Islet of Langerhans (tissue), 1 donor: Measurements from ENCODE around the gene PPP2R2C.

Source experiments
- FAIRE-seq: peaks from one replicate; lab custom pipeline; 2011; peaks lifted over from hg19 to GRCh38; lab: Jason Lieb, UNC

The PPP2R2C gene

GRCh38 chr4:6378493-6379445 lies 93.6 kb downstream of the PPP2R2C start:
- FAIRE-seq: no peak

GRCh38 chr4:6377626-6378492 lies 94.6 kb downstream of the PPP2R2C start:
- no peak for FAIRE-seq

- no peak for FAIRE-seq
Observed at GRCh38 chr4:6375620-6376295, 96.7 kb downstream of the PPP2R2C start.

- no peak for FAIRE-seq
Observed at GRCh38 chr4:6374575-6374974, 97.8 kb downstream of the PPP2R2C start.

- no peak for FAIRE-seq
Observed at GRCh38 chr4:6373541-6374410, 98.6 kb downstream of the PPP2R2C start.

- no peak for FAIRE-seq
Observed at GRCh38 chr4:6372649-6373525, 99.5 kb downstream of the PPP2R2C start.

- FAIRE-seq: no peak
Observed at GRCh38 chr4:6371812-6372211, 100.6 kb downstream of the PPP2R2C start.

- FAIRE-seq: no peak
Observed at GRCh38 chr4:6371271-6371670, 101.1 kb downstream of the PPP2R2C start.

- FAIRE-seq: no peak
Observed at GRCh38 chr4:6369924-6370645, 102.3 kb downstream of the PPP2R2C start.

- FAIRE-seq: no peak
Observed at GRCh38 chr4:6369511-6369910, 102.9 kb downstream of the PPP2R2C start.

- no peak for FAIRE-seq
Observed at GRCh38 chr4:6369035-6369434, 103.4 kb downstream of the PPP2R2C start.

GRCh38 chr4:6368601-6369000 lies 103.8 kb downstream of the PPP2R2C start:
- no peak for FAIRE-seq

- FAIRE-seq: no peak
Observed at GRCh38 chr4:6368096-6368495, 104.3 kb downstream of the PPP2R2C start.

- no peak for FAIRE-seq
Observed at GRCh38 chr4:6367371-6367851, 105.0 kb downstream of the PPP2R2C start.

GRCh38 chr4:6366581-6366980 lies 105.8 kb downstream of the PPP2R2C start:
- FAIRE-seq: no peak

GRCh38 chr4:6365545-6366086 lies 106.8 kb downstream of the PPP2R2C start:
- no peak for FAIRE-seq

- FAIRE-seq: no peak
Observed at GRCh38 chr4:6364581-6364980, 107.8 kb downstream of the PPP2R2C start.

GRCh38 chr4:6364146-6364545 lies 108.3 kb downstream of the PPP2R2C start:
- no peak for FAIRE-seq

- FAIRE-seq: no peak
Observed at GRCh38 chr4:6362896-6363295, 109.5 kb downstream of the PPP2R2C start.
